MM.1S (cell line): ENCODE data around the gene TMEM97.

Experiments used
- EZH2phosphoT487 ChIP-seq: fragments of 300-600 bp; sonication (generic); IDR thresholded peaks from 2 replicates; pipeline ENCODE4 v1.6.1; 2018; ENCODE audit warnings: antibody characterized with exemption, low read length
- TF ChIP-seq, protein P1 (sequence below): fragments of 300-600 bp; sonication (generic); IDR thresholded peaks from 2 replicates; pipeline ENCODE4 v1.5.1; 2016; ENCODE audit warnings: antibody characterized with exemption, low read length, mixed read lengths

DNA sequence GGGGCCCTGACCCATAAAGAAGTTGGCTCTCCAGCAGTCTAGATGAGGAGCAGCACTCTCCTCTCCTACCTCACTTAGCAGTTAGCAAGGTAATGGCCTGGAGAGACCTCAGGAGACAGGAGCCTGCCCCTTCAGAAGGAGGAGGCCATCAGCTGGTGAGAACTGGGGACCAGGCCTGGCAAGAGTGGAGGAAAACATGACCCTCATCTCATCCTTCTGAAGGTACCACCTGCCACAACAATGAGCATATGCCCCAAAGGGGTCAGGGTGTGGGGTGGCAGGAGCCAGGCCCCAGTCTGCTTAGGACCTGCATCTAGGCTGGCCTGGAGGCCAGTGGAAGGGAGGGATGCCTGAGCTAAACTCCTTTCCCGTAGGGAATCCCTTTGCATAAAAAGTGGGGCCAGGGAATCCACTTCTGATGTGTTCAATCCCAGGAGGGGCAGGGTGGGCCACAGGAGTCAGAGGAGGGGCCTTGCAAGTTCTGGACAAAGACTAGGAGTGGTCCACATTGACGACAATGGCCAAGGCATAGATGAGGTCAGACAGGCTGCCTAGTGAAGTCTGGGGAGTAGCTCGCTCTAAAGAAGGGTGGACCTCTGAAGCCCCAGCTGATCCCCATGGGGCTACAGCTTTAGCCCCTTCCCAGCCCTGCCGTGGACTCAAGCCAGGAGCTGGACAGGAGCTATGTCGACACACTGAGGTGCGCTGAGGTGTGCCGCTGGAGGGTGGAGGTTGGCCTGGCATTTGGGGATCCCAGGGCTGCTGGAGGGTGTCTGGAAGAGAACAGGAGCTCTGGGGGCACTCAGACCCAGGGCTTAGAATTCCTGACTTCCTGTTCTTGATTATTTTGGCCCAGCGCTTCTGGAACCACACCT is 45.0 kb downstream of the TMEM97 start:
- TF ChIP-seq, protein P1, sequence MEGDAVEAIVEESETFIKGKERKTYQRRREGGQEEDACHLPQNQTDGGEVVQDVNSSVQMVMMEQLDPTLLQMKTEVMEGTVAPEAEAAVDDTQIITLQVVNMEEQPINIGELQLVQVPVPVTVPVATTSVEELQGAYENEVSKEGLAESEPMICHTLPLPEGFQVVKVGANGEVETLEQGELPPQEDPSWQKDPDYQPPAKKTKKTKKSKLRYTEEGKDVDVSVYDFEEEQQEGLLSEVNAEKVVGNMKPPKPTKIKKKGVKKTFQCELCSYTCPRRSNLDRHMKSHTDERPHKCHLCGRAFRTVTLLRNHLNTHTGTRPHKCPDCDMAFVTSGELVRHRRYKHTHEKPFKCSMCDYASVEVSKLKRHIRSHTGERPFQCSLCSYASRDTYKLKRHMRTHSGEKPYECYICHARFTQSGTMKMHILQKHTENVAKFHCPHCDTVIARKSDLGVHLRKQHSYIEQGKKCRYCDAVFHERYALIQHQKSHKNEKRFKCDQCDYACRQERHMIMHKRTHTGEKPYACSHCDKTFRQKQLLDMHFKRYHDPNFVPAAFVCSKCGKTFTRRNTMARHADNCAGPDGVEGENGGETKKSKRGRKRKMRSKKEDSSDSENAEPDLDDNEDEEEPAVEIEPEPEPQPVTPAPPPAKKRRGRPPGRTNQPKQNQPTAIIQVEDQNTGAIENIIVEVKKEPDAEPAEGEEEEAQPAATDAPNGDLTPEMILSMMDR = no peak
- no peak for TF ChIP-seq EZH2phosphoT487
